HCT116 (cell line): ENCODE measurements around the gene CD1E. TPM values are rescaled to one million over a fixed set of nuclear protein-coding genes. Genes with fewer than 3 reads are reported as not detected.

Experiments
- ATAC-seq: fragments of 200-7000 bp; cut with Tn5 transposase; 2 replicates; pipeline ENCODE4 v1.9.1; 2020; ENCODE audit warnings: mild to moderate bottlenecking, moderate library complexity
- BruUV-seq: library from RNA; stranded (reverse); fragments of 400-500 nt; replicated peaks from 2 replicates; lab custom pipeline; 2021; lab: Mats Ljungman, UMichigan
- CTCF ChIA-PET: fragments of 300-600 bp; sonication (Branson Sonifier 250); formaldehyde crosslinking; loops from one replicate; lab custom pipeline; 2021; ENCODE audit warnings: antibody characterized with exemption; lab: Charles Lee
- POLR2A ChIA-PET: fragments of 300-600, 350-600 bp; sonication (Branson Sonifier 250); formaldehyde crosslinking; loops from one replicate; lab custom pipeline; 2021; ENCODE audit warnings: antibody characterized with exemption; lab: Charles Lee
- RAD21 ChIA-PET, 2 experiments: fragments of 300-600 bp; sonication (Branson Sonifier 250); formaldehyde crosslinking; loops; one replicate each; lab custom pipeline; 2023; ENCODE audit warnings: low total read pairs in 2 of 2; ENCODE audit not compliant: uncharacterized antibody in 2 of 2, unreplicated experiment in 2 of 2, low non-redundant PET in 1 of 2; lab: Charles Lee
- DNase-seq: peaks from one replicate; pipeline ENCODE4 v3.0.0-alpha.2; 2010; ENCODE audit warnings: low read depth, low spot score
- H2AFZ ChIP-seq: fragments of 200-600 bp; shearing (Covaris generic), sonication (generic); 2 replicates; pipeline ENCODE4 v1.6.1; 2017; ENCODE audit warnings: low read depth, mixed run types, mixed read lengths, antibody characterized with exemption, low read length; ENCODE audit not compliant: poor library complexity, severe bottlenecking
- H3K27ac ChIP-seq: 2 replicates; pipeline ENCODE4 v1.5.1; 2012; ENCODE audit warnings: low read depth, low read length
- H3K27me3 ChIP-seq: fragments of 200-600 bp; sonication (generic); 2 replicates; pipeline ENCODE4 v1.6.1; 2016; ENCODE audit warnings: mixed run types, low read length, mixed read lengths; ENCODE audit not compliant: insufficient read depth
- H3K36me3 ChIP-seq, 2 experiments: fragments of 200-500 bp in 1 of 2; fragments of 200-600 bp in 1 of 2; sonication (Bioruptor generic) in 1 of 2; sonication (generic) in 1 of 2; 2 replicates each; pipeline versions ENCODE4 v1.5.1 to v1.6.1; 2014 to 2016; ENCODE audit warnings: low read length in 2 of 2, inconsistent platforms in 1 of 2, mixed read lengths in 1 of 2, mixed run types in 1 of 2; ENCODE audit not compliant: insufficient read depth in 2 of 2, control insufficient read depth in 1 of 2
- H3K4me1 ChIP-seq, 2 experiments: fragments of 200-600 bp in 1 of 2; sonication (generic) in 1 of 2; 2 replicates each; pipeline versions ENCODE4 v1.5.1 to v1.6.1; 2012 to 2017; ENCODE audit warnings: low read length in 2 of 2, inconsistent platforms in 1 of 2, mild to moderate bottlenecking in 1 of 2, mixed read lengths in 1 of 2, mixed run types in 1 of 2, moderate library complexity in 1 of 2; ENCODE audit not compliant: insufficient read depth in 2 of 2, control insufficient read depth in 1 of 2
- H3K4me2 ChIP-seq: fragments of 200-600 bp; sonication (generic); 2 replicates; pipeline ENCODE4 v1.6.1; 2017; ENCODE audit warnings: mixed run types, low read length, mixed read lengths
- H3K4me3 ChIP-seq, 2 experiments: fragments of 200-600 bp in 1 of 2; sonication (generic) in 1 of 2; replicated peaks in 1 of 2; 2 replicates each; pipeline ENCODE4 v1.5.1; 2011 to 2016; ENCODE audit warnings: low read length in 2 of 2, control low read depth in 1 of 2, low read depth in 1 of 2, mild to moderate bottlenecking in 1 of 2, mixed read lengths in 1 of 2, mixed run types in 1 of 2
- H3K79me2 ChIP-seq: fragments of 200-600 bp; sonication (generic); 2 replicates; pipeline ENCODE4 v1.6.1; 2017; ENCODE audit warnings: mild to moderate bottlenecking, mixed run types, low read length, moderate library complexity, mixed read lengths; ENCODE audit not compliant: insufficient read depth
- H3K9ac ChIP-seq: fragments of 200-600 bp; sonication (generic); 2 replicates; pipeline ENCODE4 v1.6.1; 2016; ENCODE audit warnings: low read length, mixed read lengths
- H3K9me2 ChIP-seq: fragments of 200-600 bp; sonication (generic), shearing (Covaris generic); 2 replicates; pipeline ENCODE4 v1.6.1; 2017; ENCODE audit warnings: mixed run types, mild to moderate bottlenecking, moderate library complexity; ENCODE audit not compliant: insufficient read depth
- H3K9me3 ChIP-seq, 2 experiments: fragments of 200-500 bp in 1 of 2; fragments of 200-600 bp in 1 of 2; sonication (Bioruptor generic) in 1 of 2; sonication (generic) in 1 of 2; 2 replicates each; pipeline ENCODE4 v1.6.1; 2014 to 2017; ENCODE audit warnings: low read length in 2 of 2, mixed read lengths in 2 of 2, inconsistent platforms in 1 of 2, low read depth in 1 of 2, mild to moderate bottlenecking in 1 of 2, mixed run types in 1 of 2, moderate library complexity in 1 of 2; ENCODE audit not compliant: control insufficient read depth in 1 of 2, insufficient read depth in 1 of 2
- H4K20me1 ChIP-seq: fragments of 200-600 bp; sonication (generic), shearing (Covaris generic); 2 replicates; pipeline ENCODE4 v1.6.1; 2017; ENCODE audit warnings: mixed run types, mild to moderate bottlenecking, moderate library complexity; ENCODE audit not compliant: insufficient read depth
- CEBPB ChIP-seq: IDR thresholded peaks from 2 replicates; pipeline ENCODE4 v1.6.1; 2012; ENCODE audit warnings: low read depth
- ELF1 ChIP-seq: IDR thresholded peaks from 2 replicates; pipeline ENCODE4 v1.6.1; 2012; ENCODE audit warnings: low read depth, borderline replicate concordance
- EZH2 ChIP-seq: fragments of 200-600 bp; sonication (generic); IDR thresholded peaks from 2 replicates; pipeline ENCODE4 v1.6.1; 2017; ENCODE audit warnings: antibody characterized with exemption, mixed run types
- FOSL1 ChIP-seq: IDR thresholded peaks from 2 replicates; pipeline ENCODE4 v1.6.1; 2012; ENCODE audit warnings: low read depth
- JUND ChIP-seq: IDR thresholded peaks from 2 replicates; pipeline ENCODE4 v1.6.1; 2012
- POLR2A ChIP-seq: IDR thresholded peaks from 2 replicates; pipeline ENCODE4 v1.7.0; 2011; ENCODE audit warnings: borderline replicate concordance; ENCODE audit not compliant: insufficient read depth, insufficient read length; ENCODE audit errors: extremely low read depth
- POLR2AphosphoS5 ChIP-seq: IDR thresholded peaks from 2 replicates; pipeline ENCODE4 v1.6.1; 2011; ENCODE audit warnings: mild to moderate bottlenecking, low read depth, low read length, moderate library complexity
- RAD21 ChIP-seq: IDR thresholded peaks from 2 replicates; pipeline ENCODE4 v1.6.1; 2012; ENCODE audit warnings: low read depth, mild to moderate bottlenecking
- SIN3A ChIP-seq: IDR thresholded peaks from 2 replicates; pipeline ENCODE4 v1.6.1; 2012; ENCODE audit warnings: low read depth
- TCF7L2 ChIP-seq: IDR thresholded peaks from 2 replicates; pipeline ENCODE4 v1.7.0; 2011; ENCODE audit warnings: borderline replicate concordance, inconsistent platforms; ENCODE audit not compliant: insufficient read depth, insufficient read length; ENCODE audit errors: extremely low read depth
- YY1 ChIP-seq: IDR thresholded peaks from 2 replicates; pipeline ENCODE4 v1.6.1; 2011; ENCODE audit warnings: low read length, low read depth, moderate library complexity, mild to moderate bottlenecking; ENCODE audit not compliant: insufficient replicate concordance; ENCODE audit errors: extremely low read depth
- intact Hi-C: fragments of 100-400 bp; cut with micrococcal nuclease; formaldehyde crosslinking; loops from 2 replicates; pipeline ENCODE4 v1.10.0; 2022
- total RNA-seq: library from RNA; stranded (reverse); gene quantifications from one replicate; pipeline ENCODE4 v1.2.1, GENCODE V29; 2021; ENCODE audit not compliant: unreplicated experiment
- TF ChIP-seq, protein P1 (sequence below): IDR thresholded peaks from 2 replicates; pipeline ENCODE4 v1.6.1; 2011; ENCODE audit warnings: mild to moderate bottlenecking, low read length, moderate library complexity; ENCODE audit not compliant: insufficient replicate concordance; ENCODE audit errors: extremely low read depth
- TF ChIP-seq, protein P2 (sequence below), 3 experiments: fragments of 200-600 bp in 1 of 3; sonication (generic) in 1 of 3; IDR thresholded peaks in 2 of 3; conservative IDR thresholded peaks in 1 of 3; 2 replicates each; pipeline ENCODE4 v1.5.1; 2012 to 2017; ENCODE audit warnings: low read depth in 2 of 3, low read length in 2 of 3, antibody characterized with exemption in 1 of 3, borderline replicate concordance in 1 of 3, control low read depth in 1 of 3, mild to moderate bottlenecking in 1 of 3, mixed read lengths in 1 of 3, mixed run types in 1 of 3, moderate library complexity in 1 of 3; ENCODE audit not compliant: insufficient read depth in 1 of 3
- TF ChIP-seq, protein P3 (sequence below): IDR thresholded peaks from 2 replicates; pipeline ENCODE4 v1.6.1; 2012

Gene CD1E
- total RNA-seq, 1 experiment from 2014 or later, result not detected

DNA sequence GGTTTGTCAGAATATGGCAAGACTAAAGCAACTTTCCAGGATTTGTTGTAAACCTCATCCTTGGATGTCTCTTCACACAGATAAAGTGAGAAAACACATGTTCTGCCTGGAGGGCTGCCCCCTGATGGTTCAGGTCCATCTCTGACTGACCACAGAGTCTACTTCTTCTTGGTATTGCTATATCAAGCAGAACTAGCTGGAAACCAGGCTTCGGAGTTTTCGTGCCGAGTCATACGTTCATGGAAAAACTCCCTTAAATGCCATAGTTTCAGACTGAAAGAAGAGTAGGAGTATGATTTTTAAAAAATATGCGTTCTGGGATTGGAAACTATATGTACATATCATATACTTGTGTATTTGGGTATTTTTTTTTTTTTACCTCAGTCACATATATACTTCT, 39.8 kb downstream of the CD1E start:
- no peak overlapping the region for H3K27ac ChIP-seq
- H3K36me3 ChIP-seq, result no peaks in the 10 kb centered on the region
- H2AFZ ChIP-seq, result no peak overlapping the region
- POLR2A ChIA-PET, result no interaction called here
- H3K27me3 ChIP-seq, result no peaks in the 10 kb centered on the region; the same call in 1 of the 2 replicates
- H3K79me2 ChIP-seq, result no peaks in the 10 kb centered on the region
- intact Hi-C loops, result no loop called here
- H3K9ac ChIP-seq, result no peak overlapping the region
- DNase-seq (no peak), ATAC-seq (no peak)
- no peak overlapping the region for H3K4me2 ChIP-seq
- H3K4me3 ChIP-seq, result no peak overlapping the region
- H4K20me1 ChIP-seq, result no peaks in the 10 kb centered on the region
- RAD21 ChIA-PET, result no interaction called here
- TF ChIP-seq, protein P1, sequence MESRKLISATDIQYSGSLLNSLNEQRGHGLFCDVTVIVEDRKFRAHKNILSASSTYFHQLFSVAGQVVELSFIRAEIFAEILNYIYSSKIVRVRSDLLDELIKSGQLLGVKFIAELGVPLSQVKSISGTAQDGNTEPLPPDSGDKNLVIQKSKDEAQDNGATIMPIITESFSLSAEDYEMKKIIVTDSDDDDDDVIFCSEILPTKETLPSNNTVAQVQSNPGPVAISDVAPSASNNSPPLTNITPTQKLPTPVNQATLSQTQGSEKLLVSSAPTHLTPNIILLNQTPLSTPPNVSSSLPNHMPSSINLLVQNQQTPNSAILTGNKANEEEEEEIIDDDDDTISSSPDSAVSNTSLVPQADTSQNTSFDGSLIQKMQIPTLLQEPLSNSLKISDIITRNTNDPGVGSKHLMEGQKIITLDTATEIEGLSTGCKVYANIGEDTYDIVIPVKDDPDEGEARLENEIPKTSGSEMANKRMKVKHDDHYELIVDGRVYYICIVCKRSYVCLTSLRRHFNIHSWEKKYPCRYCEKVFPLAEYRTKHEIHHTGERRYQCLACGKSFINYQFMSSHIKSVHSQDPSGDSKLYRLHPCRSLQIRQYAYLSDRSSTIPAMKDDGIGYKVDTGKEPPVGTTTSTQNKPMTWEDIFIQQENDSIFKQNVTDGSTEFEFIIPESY, result no peak
- BruUV-seq, result no TSS peak
- no peaks in the 10 kb centered on the region for H3K9me2 ChIP-seq
- no peaks in the 10 kb centered on the region for H3K4me1 ChIP-seq
- H3K9me3 ChIP-seq, result no peaks in the 10 kb centered on the region
- CTCF ChIA-PET, result no interaction called here

DNA sequence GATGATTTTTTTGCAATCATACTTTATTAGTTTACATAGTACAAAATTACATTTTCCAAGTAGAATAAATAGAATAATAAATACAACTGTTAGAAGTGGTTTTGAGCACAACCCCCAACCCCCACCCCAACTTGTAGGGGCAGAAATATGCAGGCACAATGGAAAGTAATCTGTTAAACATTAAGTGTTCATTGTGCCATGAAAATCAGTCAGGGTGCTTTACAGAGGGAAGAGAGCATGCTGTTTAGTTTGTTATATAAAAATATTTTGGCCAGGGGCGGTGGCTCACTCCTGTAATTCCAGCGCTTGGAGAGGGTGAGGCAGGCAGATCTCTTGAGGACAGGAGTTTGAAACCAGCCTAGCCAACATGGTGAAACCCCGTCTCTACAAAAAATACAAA, 43.0 kb downstream of the CD1E start:
- Histone ChIP-seq H3K4me2 (no peak overlapping the region), H3K4me3 (no peak overlapping the region), H3K27me3 (no peaks in the 10 kb centered on the region; the same call in 1 of the 2 replicates), H3K9me2 (no peaks in the 10 kb centered on the region), H2AFZ (no peak overlapping the region), H3K36me3 (no peaks in the 10 kb centered on the region), H3K27ac (no peak overlapping the region), H3K79me2 (no peaks in the 10 kb centered on the region), H4K20me1 (no peaks in the 10 kb centered on the region), H3K9ac (no peak overlapping the region), H3K4me1 (no peaks in the 10 kb centered on the region), H3K9me3 (no peaks in the 10 kb centered on the region)
- BruUV-seq, result no TSS peak
- ATAC-seq (no peak), DNase-seq (no peak)
- ChIA-PET RAD21 (no interaction called here), CTCF (no interaction called here), POLR2A (no interaction called here)
- intact Hi-C loops, result no loop called here
- no peak for TF ChIP-seq SIN3A
- TF ChIP-seq, protein P2, sequence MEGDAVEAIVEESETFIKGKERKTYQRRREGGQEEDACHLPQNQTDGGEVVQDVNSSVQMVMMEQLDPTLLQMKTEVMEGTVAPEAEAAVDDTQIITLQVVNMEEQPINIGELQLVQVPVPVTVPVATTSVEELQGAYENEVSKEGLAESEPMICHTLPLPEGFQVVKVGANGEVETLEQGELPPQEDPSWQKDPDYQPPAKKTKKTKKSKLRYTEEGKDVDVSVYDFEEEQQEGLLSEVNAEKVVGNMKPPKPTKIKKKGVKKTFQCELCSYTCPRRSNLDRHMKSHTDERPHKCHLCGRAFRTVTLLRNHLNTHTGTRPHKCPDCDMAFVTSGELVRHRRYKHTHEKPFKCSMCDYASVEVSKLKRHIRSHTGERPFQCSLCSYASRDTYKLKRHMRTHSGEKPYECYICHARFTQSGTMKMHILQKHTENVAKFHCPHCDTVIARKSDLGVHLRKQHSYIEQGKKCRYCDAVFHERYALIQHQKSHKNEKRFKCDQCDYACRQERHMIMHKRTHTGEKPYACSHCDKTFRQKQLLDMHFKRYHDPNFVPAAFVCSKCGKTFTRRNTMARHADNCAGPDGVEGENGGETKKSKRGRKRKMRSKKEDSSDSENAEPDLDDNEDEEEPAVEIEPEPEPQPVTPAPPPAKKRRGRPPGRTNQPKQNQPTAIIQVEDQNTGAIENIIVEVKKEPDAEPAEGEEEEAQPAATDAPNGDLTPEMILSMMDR (IDR thresholded peaks at IDR 0.05 in 2 of 3, conservative IDR thresholded peaks at IDR 0.05 in 1 of 3; ENCODE audit: borderline replicate concordance in 1 of 3, insufficient read depth in 1 of 3, low read depth in 2 of 3, low read length in 2 of 3), result no peak
- TF ChIP-seq ELF1, result no peak
- TF ChIP-seq, protein P3, sequence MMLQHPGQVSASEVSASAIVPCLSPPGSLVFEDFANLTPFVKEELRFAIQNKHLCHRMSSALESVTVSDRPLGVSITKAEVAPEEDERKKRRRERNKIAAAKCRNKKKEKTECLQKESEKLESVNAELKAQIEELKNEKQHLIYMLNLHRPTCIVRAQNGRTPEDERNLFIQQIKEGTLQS, result no peak
- TF ChIP-seq YY1, result no peak
- TF ChIP-seq JUND, result no peak
- no peak for TF ChIP-seq POLR2AphosphoS5
- TF ChIP-seq, protein P1, result no peak
- TF ChIP-seq CEBPB, result no peak
- no peak for TF ChIP-seq EZH2
- no peak for TF ChIP-seq FOSL1
- no peak for TF ChIP-seq RAD21
- TF ChIP-seq POLR2A, result no peak
- TF ChIP-seq TCF7L2, result no peak
- TF ChIP-seq, all 23 proteins: peak for 0
